CD4-positive, alpha-beta T cell treated with Interleukin-2 at 100 ng/mL for 4 hours (primary cell): ENCODE measurements around the gene NUMA1.
A peak's percentile ranks its signal among the peaks of the same experiment; 100 is the strongest.

Experiments used
- DNase-seq: peaks from one replicate; pipeline ENCODE4 v3.0.0-alpha.2; 2020; ENCODE audit warnings: low spot score

NUMA1 gene

GRCh38 chr11:71999798-72000197 lies 80.5 kb downstream of the NUMA1 start:
- no peak for DNase-seq

- no peak for DNase-seq
Observed at GRCh38 chr11:71999362-71999761, 81.0 kb downstream of the NUMA1 start.

- DNase-seq: peak; percentile 48
Observed at GRCh38 chr11:71998649-71999310, 81.6 kb downstream of the NUMA1 start, which contains the start of gene IL18BP. Gene IL18BP (plus strand): TSS chr11:71998909. CDS start chr11:71999985, 1,076 bp downstream.

- DNase-seq: no peak
Observed at GRCh38 chr11:71998061-71998460, 82.3 kb downstream of the NUMA1 start.

GRCh38 chr11:71997594-71997993 lies 82.7 kb downstream of the NUMA1 start:
- DNase-seq: no peak

- DNase-seq: no peak
Observed at GRCh38 chr11:71996946-71997345, 83.4 kb downstream of the NUMA1 start.

- DNase-seq: no peak
Observed at GRCh38 chr11:71996517-71996916, 83.8 kb downstream of the NUMA1 start.

- no peak for DNase-seq
Observed at GRCh38 chr11:71995726-71996291, 84.5 kb downstream of the NUMA1 start.

- DNase-seq: no peak
Observed at GRCh38 chr11:71994786-71995185, 85.6 kb downstream of the NUMA1 start.

- DNase-seq: no peak
Observed at GRCh38 chr11:71992136-71992730, 88.1 kb downstream of the NUMA1 start.

- DNase-seq: no peak
Observed at GRCh38 chr11:71991494-71991893, 88.8 kb downstream of the NUMA1 start.

- DNase-seq: no peak
Observed at GRCh38 chr11:71990701-71991100, 89.6 kb downstream of the NUMA1 start.

GRCh38 chr11:71988050-71988449 lies 92.3 kb downstream of the NUMA1 start:
- DNase-seq: no peak

- DNase-seq: no peak
Observed at GRCh38 chr11:71987521-71987920, 92.8 kb downstream of the NUMA1 start.

GRCh38 chr11:71986131-71986530 lies 94.2 kb downstream of the NUMA1 start:
- no peak for DNase-seq

GRCh38 chr11:71979602-71980001 lies 100.7 kb downstream of the NUMA1 start:
- no peak for DNase-seq

- DNase-seq: no peak
Observed at GRCh38 chr11:71979094-71979493, 101.2 kb downstream of the NUMA1 start.

- peak; percentile 63 for DNase-seq
Observed at GRCh38 chr11:71977743-71978418, 102.5 kb downstream of the NUMA1 start.

GRCh38 chr11:71977090-71977489 lies 103.3 kb downstream of the NUMA1 start:
- no peak for DNase-seq

- no peak for DNase-seq
Observed at GRCh38 chr11:71976551-71976950, 103.8 kb downstream of the NUMA1 start.

- no peak for DNase-seq
Observed at GRCh38 chr11:71971680-71972079, 108.7 kb downstream of the NUMA1 start.

GRCh38 chr11:71964641-71965040 lies 115.7 kb downstream of the NUMA1 start:
- DNase-seq: no peak

GRCh38 chr11:71963468-71963867 lies 116.9 kb downstream of the NUMA1 start:
- DNase-seq: no peak
